Hepatocyte (in vitro differentiated cells): ENCODE results near the gene NBEAL1. TPM values are rescaled to one million over a fixed set of nuclear protein-coding genes. Genes with fewer than 3 reads are reported as not detected.

ENCODE experiments used
- DNase-seq: peaks from one replicate; pipeline ENCODE4 v3.0.0-alpha.2; 2016; ENCODE audit warnings: low spot score
- H2AFZ ChIP-seq: fragments of 200-600 bp; sonication (generic); 2 replicates; pipeline ENCODE4 v1.6.0; 2016; ENCODE audit warnings: antibody characterized with exemption, mild to moderate bottlenecking
- H3K27ac ChIP-seq: fragments of 200-600 bp; sonication (generic); 2 replicates; pipeline ENCODE4 v1.5.1; 2016; ENCODE audit warnings: mild to moderate bottlenecking
- H3K27me3 ChIP-seq: fragments of 200-600 bp; sonication (generic); 2 replicates; pipeline ENCODE4 v1.6.1; 2016
- H3K36me3 ChIP-seq: fragments of 200-600 bp; sonication (generic); replicated peaks from 2 replicates; pipeline ENCODE4 v1.5.1; 2016; ENCODE audit warnings: low read depth; ENCODE audit not compliant: insufficient read depth
- H3K4me1 ChIP-seq: fragments of 200-600 bp; sonication (generic); 2 replicates; pipeline ENCODE4 v1.5.1; 2016; ENCODE audit warnings: mild to moderate bottlenecking, moderate library complexity; ENCODE audit not compliant: insufficient read depth
- H3K4me2 ChIP-seq: fragments of 200-600 bp; sonication (generic); 2 replicates; pipeline ENCODE4 v1.6.0; 2016
- H3K4me3 ChIP-seq: fragments of 200-600 bp; sonication (generic); 2 replicates; pipeline ENCODE4 v1.5.1; 2016; ENCODE audit warnings: mild to moderate bottlenecking
- H3K79me2 ChIP-seq: fragments of 200-600 bp; sonication (generic); 2 replicates; pipeline ENCODE4 v1.6.0; 2017; ENCODE audit warnings: mild to moderate bottlenecking
- H3K9me2 ChIP-seq: fragments of 200-600 bp; sonication (generic); replicated peaks from 2 replicates; pipeline ENCODE4 v1.6.0; 2017; ENCODE audit warnings: mild to moderate bottlenecking; ENCODE audit not compliant: insufficient read depth
- H3K9me3 ChIP-seq: fragments of 200-600 bp; sonication (generic); 2 replicates; pipeline ENCODE4 v1.5.1; 2016; ENCODE audit warnings: low read depth, mild to moderate bottlenecking
- H4K20me1 ChIP-seq: fragments of 200-600 bp; sonication (generic); 2 replicates; pipeline ENCODE4 v1.6.0; 2016; ENCODE audit warnings: mild to moderate bottlenecking; ENCODE audit not compliant: insufficient read depth, poor library complexity, severe bottlenecking
- EZH2 ChIP-seq: fragments of 200-600 bp; sonication (generic); IDR thresholded peaks from 2 replicates; pipeline ENCODE4 v1.6.1; 2016; ENCODE audit warnings: antibody characterized with exemption, mild to moderate bottlenecking, borderline replicate concordance
- EZH2phosphoT487 ChIP-seq: fragments of 200-600 bp; sonication (generic); IDR thresholded peaks from one replicate; pipeline ENCODE4 v1.6.1; 2018; ENCODE audit warnings: antibody characterized with exemption, mild to moderate bottlenecking, low read depth, moderate library complexity; ENCODE audit not compliant: unreplicated experiment, severe bottlenecking
- WGBS: methylation state at CpG from one replicate; pipeline ENCODE4 v1.1.6; 2016; ENCODE audit warnings: low lambda C conversion rate; ENCODE audit errors: missing lambda C conversion rate; 5-methylcytosine and 5-hydroxymethylcytosine counted together
- polyA plus RNA-seq: library from polyadenylated mRNA; unstranded; fragments of >200 nt; fragmentation: Nextera tagmentation; extraction: Ambion mirVana; gene quantifications from 2 replicates; pipeline ENCODE4 v1.2.1, GENCODE V29; 2016
- total RNA-seq: library from RNA; depleted of rRNA; stranded (reverse); fragments of >200 nt; gene quantifications from 2 replicates; pipeline ENCODE4 v1.2.3, GENCODE V29; 2014
- TF ChIP-seq, protein P1 (sequence below): fragments of 200-600 bp; sonication (generic); IDR thresholded peaks from 2 replicates; pipeline ENCODE4 v1.5.1; 2016; ENCODE audit warnings: antibody characterized with exemption, mild to moderate bottlenecking; ENCODE audit not compliant: poor library complexity

Gene NBEAL1
- total and polyA plus RNA-seq, 2 experiments from 2014 or later = 22.2 to 57.0 TPM

DNA sequence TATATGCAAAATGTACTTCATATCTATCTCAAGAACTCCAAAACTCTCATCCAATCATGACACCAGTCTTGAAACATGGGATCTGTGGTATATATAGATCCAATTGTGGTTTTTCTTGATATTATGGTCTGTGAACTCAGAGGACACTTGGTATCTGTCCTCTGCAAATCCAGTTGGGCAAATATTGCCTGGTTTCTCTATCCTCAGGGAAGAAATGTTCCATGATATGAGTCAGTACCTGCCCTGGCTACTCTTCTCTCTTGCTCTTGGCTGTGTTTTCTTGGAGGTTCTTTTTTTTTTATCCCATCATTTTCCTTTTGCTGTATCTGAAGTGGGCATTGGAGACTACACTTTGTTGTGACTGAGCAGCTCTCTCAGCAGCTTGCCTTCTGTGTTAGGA is 10.9 kb downstream of the NBEAL1 start:
- H3K79me2 ChIP-seq = peaks cover 87% of the 10 kb centered on the region
- H3K36me3 ChIP-seq = no peaks in the 10 kb centered on the region

DNA sequence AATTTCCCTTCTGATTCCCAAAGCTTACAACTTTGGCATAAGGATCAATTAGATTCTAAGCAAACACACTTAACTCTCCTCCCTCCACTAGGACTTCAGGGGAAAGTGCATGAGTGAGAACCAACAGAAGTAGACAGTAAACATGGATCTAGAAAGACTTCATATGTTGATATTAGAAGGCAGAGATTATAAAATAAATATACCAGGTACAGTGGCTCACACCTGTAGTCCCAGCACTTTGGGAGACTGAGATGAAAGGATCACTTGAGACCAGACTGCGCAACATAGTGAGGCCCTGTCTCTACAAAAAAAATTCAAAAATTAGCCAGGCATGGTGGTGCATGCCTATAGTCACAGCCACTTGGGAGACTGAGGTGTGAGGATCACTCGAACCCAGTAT is 15.9 kb downstream of the NBEAL1 start:
- WGBS = 98% methylated on average over 2 of the region's 2 CpGs
- Histone ChIP-seq H3K9me3 (no peaks in the 10 kb centered on the region), H2AFZ (no peak overlapping the region), H3K4me2 (no peak overlapping the region), H4K20me1 (peaks cover 9% of the 10 kb centered on the region), H3K4me3 (no peak overlapping the region), H3K27ac (no peak overlapping the region), H3K4me1 (peaks cover 2% of the 10 kb centered on the region), H3K36me3 (no peaks in the 10 kb centered on the region), H3K9me2 (no peaks in the 10 kb centered on the region), H3K27me3 (no peaks in the 10 kb centered on the region), H3K79me2 (peaks cover 92% of the 10 kb centered on the region)
- no peak for DNase-seq
- TF ChIP-seq EZH2phosphoT487 (no peak), EZH2 (no peak)
- TF ChIP-seq, protein P1, sequence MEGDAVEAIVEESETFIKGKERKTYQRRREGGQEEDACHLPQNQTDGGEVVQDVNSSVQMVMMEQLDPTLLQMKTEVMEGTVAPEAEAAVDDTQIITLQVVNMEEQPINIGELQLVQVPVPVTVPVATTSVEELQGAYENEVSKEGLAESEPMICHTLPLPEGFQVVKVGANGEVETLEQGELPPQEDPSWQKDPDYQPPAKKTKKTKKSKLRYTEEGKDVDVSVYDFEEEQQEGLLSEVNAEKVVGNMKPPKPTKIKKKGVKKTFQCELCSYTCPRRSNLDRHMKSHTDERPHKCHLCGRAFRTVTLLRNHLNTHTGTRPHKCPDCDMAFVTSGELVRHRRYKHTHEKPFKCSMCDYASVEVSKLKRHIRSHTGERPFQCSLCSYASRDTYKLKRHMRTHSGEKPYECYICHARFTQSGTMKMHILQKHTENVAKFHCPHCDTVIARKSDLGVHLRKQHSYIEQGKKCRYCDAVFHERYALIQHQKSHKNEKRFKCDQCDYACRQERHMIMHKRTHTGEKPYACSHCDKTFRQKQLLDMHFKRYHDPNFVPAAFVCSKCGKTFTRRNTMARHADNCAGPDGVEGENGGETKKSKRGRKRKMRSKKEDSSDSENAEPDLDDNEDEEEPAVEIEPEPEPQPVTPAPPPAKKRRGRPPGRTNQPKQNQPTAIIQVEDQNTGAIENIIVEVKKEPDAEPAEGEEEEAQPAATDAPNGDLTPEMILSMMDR = no peak

More for the DNA sequence above, 10.9 kb downstream of the NBEAL1 start:
- Histone ChIP-seq H4K20me1 (peaks cover 3% of the 10 kb centered on the region), H2AFZ (no peak overlapping the region), H3K27ac (no peak overlapping the region), H3K9me3 (no peaks in the 10 kb centered on the region), H3K27me3 (no peaks in the 10 kb centered on the region), H3K4me2 (no peak overlapping the region), H3K4me1 (peaks cover 3% of the 10 kb centered on the region), H3K9me2 (no peaks in the 10 kb centered on the region), H3K4me3 (no peak overlapping the region)
- TF ChIP-seq EZH2phosphoT487 = no peak
- TF ChIP-seq, protein P1 = no peak
- no peak for TF ChIP-seq EZH2
- no peak for DNase-seq

DNA sequence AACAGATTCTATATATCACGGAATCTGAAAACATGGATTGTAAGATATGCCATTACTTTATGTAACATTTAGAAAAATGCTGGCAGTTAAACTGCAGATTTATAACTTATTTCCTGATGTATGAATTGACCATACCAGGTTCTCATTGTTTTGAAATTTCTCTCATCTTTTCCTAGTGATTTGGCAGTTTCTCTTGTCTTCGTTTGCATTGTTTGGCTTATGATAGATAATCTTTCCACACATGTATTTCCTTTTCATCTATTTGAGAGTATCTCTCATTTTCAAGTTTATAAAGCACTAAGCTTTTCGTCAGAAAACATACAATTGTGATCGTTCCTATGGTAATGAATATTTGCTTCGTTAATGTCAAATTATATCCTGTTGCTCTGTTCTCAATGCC is 16.3 kb downstream of the NBEAL1 start:
- Histone ChIP-seq H2AFZ (no peak overlapping the region), H3K4me1 (peaks cover 7% of the 10 kb centered on the region), H3K4me3 (no peak overlapping the region), H3K27me3 (no peaks in the 10 kb centered on the region), H3K79me2 (peaks cover 94% of the 10 kb centered on the region), H3K4me2 (no peak overlapping the region), H3K36me3 (no peaks in the 10 kb centered on the region), H3K27ac (no peak overlapping the region), H3K9me2 (no peaks in the 10 kb centered on the region), H3K9me3 (no peaks in the 10 kb centered on the region), H4K20me1 (peaks cover 8% of the 10 kb centered on the region)
- DNase-seq = no peak
- TF ChIP-seq EZH2 (no peak), EZH2phosphoT487 (no peak)
- TF ChIP-seq, protein P1 = no peak
- 92% methylated on average over 5 of the region's 5 CpGs for WGBS

DNA sequence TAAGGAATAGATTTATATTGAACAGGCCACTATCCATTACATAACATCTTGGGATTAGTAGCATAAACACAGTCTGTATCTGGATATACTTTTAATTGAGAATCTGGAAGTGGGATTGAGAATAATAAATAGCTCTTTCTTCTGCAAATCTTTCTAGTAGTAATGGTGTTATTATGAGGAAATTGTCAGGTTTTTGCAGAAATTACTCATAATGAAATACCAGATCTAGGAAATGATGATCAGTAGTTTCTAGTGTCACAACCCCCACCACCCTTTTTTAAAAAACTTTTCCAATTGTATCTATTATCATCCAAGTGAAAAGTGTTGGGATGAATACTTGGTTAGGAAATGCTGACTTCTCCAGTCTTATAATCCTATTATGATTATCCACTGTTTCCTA is 18.7 kb downstream of the NBEAL1 start:
- peaks cover 10% of the 10 kb centered on the region for H3K4me1 ChIP-seq

More for the DNA sequence above, 18.7 kb downstream of the NBEAL1 start:
- Histone ChIP-seq H3K4me2 (no peak overlapping the region), H3K79me2 (peaks cover 90% of the 10 kb centered on the region), H3K36me3 (no peaks in the 10 kb centered on the region), H3K4me3 (no peak overlapping the region), H3K27ac (no peak overlapping the region), H3K9me3 (no peaks in the 10 kb centered on the region), H3K27me3 (no peaks in the 10 kb centered on the region), H4K20me1 (peaks cover 7% of the 10 kb centered on the region), H2AFZ (no peak overlapping the region), H3K9me2 (no peaks in the 10 kb centered on the region)
- DNase-seq = no peak
- no peak for TF ChIP-seq EZH2
- TF ChIP-seq, protein P1 = no peak
- no peak for TF ChIP-seq EZH2phosphoT487
